GM21619 (cell line): ENCODE measurements around the gene LIMD2.

Source experiments
- ATAC-seq: cut with Tn5 transposase; IDR thresholded peaks from one replicate; pipeline ENCODE4 v1.9.1; 2021; ENCODE audit not compliant: unreplicated experiment

The LIMD2 gene

DNA sequence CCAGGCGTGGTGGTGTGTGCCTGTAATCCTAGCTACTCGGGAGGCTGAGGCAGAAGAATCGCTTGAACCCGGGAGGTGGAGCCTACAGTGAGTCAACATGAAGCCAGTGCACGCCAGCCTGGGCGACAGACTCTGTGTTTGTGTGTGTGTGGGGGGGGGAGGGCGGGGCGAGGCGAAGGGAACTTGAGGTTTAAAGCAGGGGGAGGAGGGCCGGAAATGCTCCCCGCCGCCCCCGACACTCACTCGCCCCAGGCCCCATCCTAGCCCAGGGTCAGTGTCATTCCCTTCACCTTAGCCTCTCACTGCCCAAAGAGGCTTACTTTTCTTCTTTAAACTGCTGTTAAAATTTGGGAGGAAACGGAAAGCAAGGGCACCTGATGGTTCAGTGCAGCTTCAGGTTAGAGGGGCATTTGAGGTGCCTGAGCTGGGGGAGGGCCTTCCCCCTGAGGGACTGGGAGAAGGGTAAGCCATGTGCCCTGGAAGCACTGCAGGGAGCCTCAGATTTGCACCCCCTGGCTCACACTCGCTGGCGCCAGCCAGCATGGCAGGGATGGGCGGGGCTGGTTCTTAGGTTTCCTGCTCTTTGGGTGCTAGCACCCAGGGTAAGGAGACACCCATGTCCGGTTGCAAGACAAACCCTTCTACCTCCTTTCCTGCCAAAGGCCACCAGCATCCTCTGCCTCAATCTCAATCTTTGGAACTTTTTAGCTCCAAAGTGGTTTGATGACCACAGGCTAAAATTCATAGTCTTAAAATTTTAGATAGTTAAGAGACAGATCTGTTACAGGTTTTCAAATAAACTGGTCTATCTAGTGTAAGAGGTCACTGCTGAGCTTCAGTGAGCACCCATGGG, 2.2 kb upstream of the LIMD2 start:
- ATAC-seq: no peak

- ATAC-seq: no peak
Observed at GRCh38 chr17:63701456-63701820, 1.5 kb upstream of the LIMD2 start.

GRCh38 chr17:63700528-63701455, 867 bp upstream of the LIMD2 start:
- peak; percentile 13 for ATAC-seq

DNA sequence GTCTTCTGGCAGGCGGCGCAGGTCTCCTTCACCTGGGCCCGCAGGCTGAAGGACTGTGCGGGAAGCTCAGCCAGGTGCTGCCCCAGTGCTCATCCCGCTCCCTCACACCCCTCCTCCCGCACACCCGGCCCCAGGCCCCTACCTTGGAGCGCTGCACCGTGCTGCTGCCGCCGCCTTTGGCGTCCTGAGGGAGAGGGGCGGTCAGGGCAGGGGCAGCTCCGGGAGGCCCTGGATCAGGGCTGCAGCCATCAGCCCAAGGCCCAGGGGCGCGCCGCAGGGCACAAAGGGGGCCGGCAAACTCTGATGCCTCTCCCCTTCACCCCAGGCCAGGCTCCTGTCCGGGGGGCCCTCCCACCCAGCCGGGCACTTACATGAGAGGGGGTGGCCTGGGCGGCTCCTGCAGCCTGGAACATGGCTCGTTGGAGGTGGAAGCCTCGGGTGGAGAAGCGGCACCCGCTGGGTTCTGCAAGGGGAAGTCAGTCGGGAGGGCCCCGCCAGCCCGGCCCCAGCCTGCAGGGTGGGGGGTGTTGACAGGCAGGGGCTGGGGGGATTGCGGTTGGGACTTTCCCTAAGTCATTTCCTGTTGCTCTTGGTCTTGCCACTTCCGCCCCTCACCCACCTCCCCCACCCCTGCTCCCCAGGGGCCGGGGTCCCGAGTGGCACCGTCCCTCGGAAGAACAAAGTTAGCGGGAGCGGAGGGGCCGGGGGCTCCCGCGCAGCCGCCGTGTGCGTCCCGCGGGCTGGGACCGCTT, 863 bp downstream of the LIMD2 start:
- peak; percentile 22 for ATAC-seq

DNA sequence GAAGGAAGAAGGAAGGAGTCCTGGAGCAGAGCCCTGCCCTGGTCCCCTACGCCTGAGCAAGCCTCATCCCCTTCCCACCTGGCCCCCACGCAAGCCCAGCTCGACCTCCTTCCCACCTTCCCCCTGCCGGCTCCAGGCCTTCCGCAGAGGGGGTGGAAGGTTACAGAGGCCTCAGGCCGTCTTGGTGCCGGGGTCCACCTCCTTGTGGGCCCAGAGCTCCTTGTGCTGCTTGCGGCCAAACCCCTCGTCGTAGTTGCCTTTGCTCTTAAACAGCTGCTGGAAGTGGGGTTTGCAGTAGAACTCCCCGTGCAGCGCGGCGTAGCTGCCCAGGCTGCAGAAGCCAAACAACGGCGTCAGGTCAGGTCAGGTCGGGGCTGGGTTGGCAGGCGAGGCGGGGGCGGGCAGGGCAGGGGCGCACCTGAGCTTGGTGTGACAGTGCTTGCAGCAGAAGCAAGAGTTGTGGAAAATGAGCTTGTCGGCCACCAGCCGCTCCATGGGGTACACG, 1.5 kb downstream of the LIMD2 start:
- no peak for ATAC-seq

- ATAC-seq: peak; percentile 31
Observed at GRCh38 chr17:63697341-63698286, 2.3 kb downstream of the LIMD2 start.

DNA sequence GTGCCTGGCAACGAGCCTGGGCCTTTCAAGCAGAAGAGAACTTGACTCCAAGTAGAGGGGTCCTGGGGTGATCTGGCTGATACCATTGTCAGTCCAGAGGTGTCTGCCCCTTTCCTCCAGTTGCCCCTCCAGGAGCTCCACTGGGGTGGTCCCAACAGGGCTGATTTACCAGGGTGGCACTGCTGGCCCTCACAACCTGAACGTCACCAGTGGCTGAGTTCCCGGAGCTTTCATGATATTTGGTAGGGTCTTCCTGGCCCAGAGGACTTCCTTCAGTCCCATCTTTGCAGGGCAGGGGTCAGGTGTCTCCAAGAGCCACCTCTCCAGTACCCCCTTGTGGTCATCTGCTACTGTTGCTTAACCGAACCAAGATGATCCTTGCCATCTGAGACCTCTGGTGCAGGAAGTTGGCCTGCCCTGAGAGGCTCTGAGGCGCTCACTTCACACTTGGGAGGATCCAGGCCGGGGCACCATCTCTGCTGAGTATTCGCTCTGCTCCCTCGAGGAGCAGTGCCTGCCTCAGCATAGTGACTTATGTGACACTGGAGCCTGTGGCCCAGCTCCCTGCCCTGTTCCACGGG, 3.5 kb downstream of the LIMD2 start:
- no peak for ATAC-seq

- ATAC-seq: no peak
Observed at GRCh38 chr17:63695889-63696288, 4.0 kb downstream of the LIMD2 start.

- no peak for ATAC-seq
Observed at GRCh38 chr17:63694950-63695773, 4.8 kb downstream of the LIMD2 start.

GRCh38 chr17:63694229-63694949, 5.5 kb downstream of the LIMD2 start:
- ATAC-seq: no peak

GRCh38 chr17:63693411-63694113, 6.4 kb downstream of the LIMD2 start:
- no peak for ATAC-seq

DNA sequence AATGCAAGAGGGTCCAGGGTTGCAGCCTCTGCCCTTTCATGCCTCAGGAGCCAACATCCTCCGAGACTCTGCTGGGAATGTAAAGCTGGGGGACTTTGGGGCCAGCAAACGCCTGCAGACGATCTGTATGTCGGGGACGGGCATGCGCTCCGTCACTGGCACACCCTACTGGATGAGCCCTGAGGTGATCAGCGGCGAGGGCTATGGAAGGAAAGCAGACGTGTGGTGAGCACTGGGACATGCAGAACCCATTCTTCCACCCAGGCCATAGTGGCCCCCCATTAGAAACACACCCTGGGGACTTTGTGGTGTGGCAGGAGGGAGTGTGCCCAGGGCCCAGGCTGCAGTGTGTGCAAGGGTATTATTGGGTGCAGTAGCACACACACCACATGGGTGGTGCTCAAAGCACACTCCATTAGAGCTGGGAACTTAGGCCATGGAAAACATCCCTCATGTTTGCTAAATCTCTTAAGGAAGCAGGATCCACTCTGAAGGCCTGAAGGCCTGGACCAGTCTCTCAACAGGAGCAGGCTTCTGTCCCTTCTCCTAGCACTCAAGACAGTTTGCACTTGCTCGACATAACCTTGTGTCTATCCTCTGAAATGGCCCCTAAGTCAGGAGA, 7.6 kb downstream of the LIMD2 start:
- ATAC-seq: no peak

DNA sequence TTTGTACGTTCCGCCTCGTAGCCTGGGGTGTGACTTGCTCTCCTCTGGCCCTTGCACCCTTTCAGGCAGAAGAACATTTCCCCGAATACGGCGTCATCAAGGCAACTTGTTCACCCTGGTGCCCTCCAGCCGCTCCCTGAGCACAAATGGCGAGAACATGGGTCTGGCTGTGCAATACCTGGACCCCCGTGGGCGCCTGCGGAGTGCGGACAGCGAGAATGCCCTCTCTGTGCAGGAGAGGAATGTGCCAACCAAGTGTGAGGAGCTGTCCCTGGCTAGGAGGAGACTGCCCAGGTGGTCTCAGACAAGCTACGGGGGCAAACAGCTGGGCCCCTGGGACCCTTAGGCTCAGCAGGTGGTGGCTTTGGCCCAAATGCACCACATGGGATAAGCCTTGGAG, 10.4 kb downstream of the LIMD2 start:
- no peak for ATAC-seq

DNA sequence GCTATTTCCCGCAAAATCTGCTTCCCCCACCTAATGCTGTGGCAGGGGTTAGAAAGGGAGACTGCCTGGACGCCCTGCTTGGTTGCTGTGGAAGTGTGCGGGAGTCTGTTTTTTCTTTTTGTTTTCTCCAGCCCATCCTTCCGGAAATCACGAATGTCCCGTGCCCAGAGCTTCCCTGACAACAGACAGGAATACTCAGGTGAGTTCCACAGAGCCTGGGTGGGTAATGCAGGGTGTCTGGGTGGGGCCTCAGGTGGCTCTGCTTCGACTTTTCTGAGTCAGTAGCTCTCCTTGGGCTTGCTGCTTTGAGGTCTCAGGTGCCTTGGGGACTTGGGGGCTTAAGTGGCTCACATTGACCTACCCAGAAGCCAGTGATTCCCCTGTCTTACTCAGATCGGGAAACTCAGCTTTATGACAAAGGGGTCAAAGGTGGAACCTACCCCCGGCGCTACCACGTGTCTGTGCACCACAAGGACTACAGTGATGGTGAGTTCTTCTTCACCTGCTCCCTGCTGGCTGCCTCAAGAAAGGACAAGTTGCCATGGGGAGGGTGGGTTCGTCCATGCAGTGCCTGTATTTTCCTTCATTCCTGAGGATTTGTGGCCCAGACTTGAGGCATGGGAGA, 11.4 kb downstream of the LIMD2 start:
- ATAC-seq: no peak

- ATAC-seq: no peak
Observed at GRCh38 chr17:63686138-63686685, 13.7 kb downstream of the LIMD2 start.

DNA sequence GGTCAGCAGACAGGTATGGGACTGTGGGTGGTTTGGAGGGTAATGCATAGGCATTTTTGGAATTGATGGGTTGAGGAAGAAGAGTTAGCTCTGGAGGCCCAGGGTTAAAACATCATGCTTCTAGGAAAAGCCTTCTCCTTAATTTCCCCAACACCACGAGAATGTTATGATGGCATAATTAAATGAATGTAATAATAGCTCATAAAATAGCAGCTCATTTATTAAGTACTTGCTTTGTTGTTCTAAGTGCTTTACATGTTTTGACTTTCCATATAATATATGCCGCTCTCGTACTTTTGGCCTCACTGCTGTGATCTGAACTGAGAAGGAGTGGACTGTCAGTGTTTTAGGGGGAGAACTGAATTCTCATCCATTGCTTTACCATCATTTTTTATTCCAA, 14.3 kb downstream of the LIMD2 start:
- no peak for ATAC-seq
